Fibroblast of peridontal ligament (primary cell): ENCODE data around the gene CCDC137.
A peak's percentile ranks its signal among the peaks of the same experiment; 100 is the strongest.
"Not testable (repeated sequence)": the region's sequence is repeated elsewhere in the genome, so short reads cannot be mapped to it uniquely, and the experiment has no call there.

Source experiments
- DNase-seq: peaks from one replicate; pipeline ENCODE4 v3.0.0-alpha.2; 2010; ENCODE audit errors: extremely low read depth

The CCDC137 gene

GRCh38 chr17:81666342-81667191, at the start of gene CCDC137, which contains the start of gene OXLD1:
Gene CCDC137, plus strand, starts transcription at chr17:81666737. Its CDS starts 30 bp downstream, at chr17:81666767.
Gene OXLD1, minus strand, starts transcription at chr17:81666605. Its CDS starts 28 bp downstream, at chr17:81666577.
- peak; percentile 93 for DNase-seq

GRCh38 chr17:81616877-81617276, 49.7 kb upstream of the CCDC137 start:
- DNase-seq = no peak

- not testable (repeated sequence) for DNase-seq
These were observed 48.2 kb upstream of the CCDC137 start for GRCh38 chr17:81618307-81618706.

- no peak for DNase-seq
These were observed 44.9 kb upstream of the CCDC137 start for GRCh38 chr17:81621494-81622130.

GRCh38 chr17:81630274-81630673, 36.3 kb upstream of the CCDC137 start:
- no peak for DNase-seq

- no peak for DNase-seq
These were observed 35.1 kb upstream of the CCDC137 start for GRCh38 chr17:81631482-81631881.

GRCh38 chr17:81635431-81635830, 31.1 kb upstream of the CCDC137 start:
- no peak for DNase-seq

- DNase-seq = no peak
These were observed 30.5 kb upstream of the CCDC137 start for GRCh38 chr17:81635973-81636504.

GRCh38 chr17:81636505-81637288, 29.8 kb upstream of the CCDC137 start, which contains the start of the genes NPLOC4 and TSPAN10:
Gene NPLOC4, minus strand, starts transcription at chr17:81637112. Its CDS starts 182 bp downstream, at chr17:81636930.
Gene TSPAN10, plus strand, starts transcription at chr17:81637196. Its CDS starts 5,217 bp downstream, at chr17:81642413.
- DNase-seq = peak; percentile 82

- DNase-seq = no peak
These were observed 27.9 kb upstream of the CCDC137 start for GRCh38 chr17:81638683-81639082.

GRCh38 chr17:81640011-81640410, 26.5 kb upstream of the CCDC137 start:
- no peak for DNase-seq

- peak; percentile 53 for DNase-seq
These were observed 24.6 kb upstream of the CCDC137 start for GRCh38 chr17:81641825-81642489.

- DNase-seq = no peak
These were observed 22.0 kb upstream of the CCDC137 start for GRCh38 chr17:81644496-81644895.

- no peak for DNase-seq
These were observed 21.3 kb upstream of the CCDC137 start for GRCh38 chr17:81644976-81645952.

- no peak for DNase-seq
These were observed 19.5 kb upstream of the CCDC137 start for GRCh38 chr17:81646869-81647600.

GRCh38 chr17:81647640-81648012, 18.9 kb upstream of the CCDC137 start:
- no peak for DNase-seq

GRCh38 chr17:81648013-81648706, 18.4 kb upstream of the CCDC137 start:
- DNase-seq = no peak

- no peak for DNase-seq
These were observed 17.8 kb upstream of the CCDC137 start for GRCh38 chr17:81648707-81649085.

- DNase-seq = no peak
These were observed 15.6 kb upstream of the CCDC137 start for GRCh38 chr17:81650951-81651350.
